Measurements from ENCODE around the gene LHFPL2.

The LHFPL2 gene

GRCh38 chr5:78509145-78509865 lies 139.3 kb downstream of the LHFPL2 start:
- H3K27me3 ChIP-seq (ENCODE audit: insufficient read depth, poor library complexity, severe bottlenecking) = no peaks in the 10 kb centered on the region
- H3K4me3 ChIP-seq (replicated peaks; ENCODE audit: insufficient read depth, low read length) = peak overlapping the region; percentile 16; the same call in 1 of the 2 replicates
- TF ChIP-seq GABPA (IDR thresholded peaks at IDR 0.05; ENCODE audit: low read depth) (no peak), REST (IDR thresholded peaks at IDR 0.05; ENCODE audit: insufficient replicate concordance, low read depth) (no peak), POLR2AphosphoS5 (IDR thresholded peaks at IDR 0.05; ENCODE audit: low read depth) (no peak), CTCF (IDR thresholded peaks at IDR 0.05; ENCODE audit: insufficient read depth, low read length) (no peak), SPI1 (IDR thresholded peaks at IDR 0.05; ENCODE audit: borderline replicate concordance, low read depth) (no peak)
- DNase-seq (ENCODE audit: low read depth in 1 of 2, low spot score in 1 of 2) = no peak
- no peak overlapping the region for H3K27ac ChIP-seq (replicated peaks)

GRCh38 chr5:78508186-78508765 lies 140.3 kb downstream of the LHFPL2 start:
- Histone ChIP-seq H3K4me3 (replicated peaks; ENCODE audit: insufficient read depth, low read length) (no peak overlapping the region), H3K27me3 (ENCODE audit: insufficient read depth, poor library complexity, severe bottlenecking) (no peaks in the 10 kb centered on the region), H3K27ac (replicated peaks) (no peak overlapping the region)
- DNase-seq (ENCODE audit: low read depth in 1 of 2, low spot score in 1 of 2) = no peak
- TF ChIP-seq CTCF (IDR thresholded peaks at IDR 0.05; ENCODE audit: insufficient read depth, low read length) (no peak), GABPA (IDR thresholded peaks at IDR 0.05; ENCODE audit: low read depth) (no peak), REST (IDR thresholded peaks at IDR 0.05; ENCODE audit: insufficient replicate concordance, low read depth) (no peak), SPI1 (IDR thresholded peaks at IDR 0.05; ENCODE audit: borderline replicate concordance, low read depth) (no peak), POLR2AphosphoS5 (IDR thresholded peaks at IDR 0.05; ENCODE audit: low read depth) (no peak)

GRCh38 chr5:78507531-78507930 lies 141.0 kb downstream of the LHFPL2 start:
- DNase-seq (ENCODE audit: low read depth in 1 of 2, low spot score in 1 of 2) = no peak
- Histone ChIP-seq H3K27me3 (ENCODE audit: insufficient read depth, poor library complexity, severe bottlenecking) (no peaks in the 10 kb centered on the region), H3K4me3 (replicated peaks; ENCODE audit: insufficient read depth, low read length) (no peak overlapping the region), H3K27ac (replicated peaks) (no peak overlapping the region)
- TF ChIP-seq SPI1 (IDR thresholded peaks at IDR 0.05; ENCODE audit: borderline replicate concordance, low read depth) = no peak
- no peak for TF ChIP-seq REST (IDR thresholded peaks at IDR 0.05; ENCODE audit: insufficient replicate concordance, low read depth)
- TF ChIP-seq CTCF (IDR thresholded peaks at IDR 0.05; ENCODE audit: insufficient read depth, low read length) = no peak
- no peak for TF ChIP-seq GABPA (IDR thresholded peaks at IDR 0.05; ENCODE audit: low read depth)
- TF ChIP-seq POLR2AphosphoS5 (IDR thresholded peaks at IDR 0.05; ENCODE audit: low read depth) = no peak
